Common myeloid progenitor, CD34-positive (primary cell): ENCODE results near the gene FOXJ3.

Source experiments
- CTCF ChIA-PET: fragments of 350-600 bp; sonication (Branson Sonifier 250); formaldehyde crosslinking; loops from one replicate; lab custom pipeline; 2021; ENCODE audit warnings: antibody characterized with exemption; lab: Charles Lee
- POLR2A ChIA-PET: fragments of 350-600 bp; sonication (Branson Sonifier 250); formaldehyde crosslinking; loops from one replicate; lab custom pipeline; 2021; ENCODE audit warnings: antibody characterized with exemption; lab: Charles Lee
- DNase-seq, 3 donors: peaks; one replicate each; pipeline versions ENCODE4 v3.0.0 to v3.0.0-alpha.2; 2013
- H3K27ac ChIP-seq, 2 experiments: 1 replicate in 1 of 2; 2 replicates in 1 of 2; pipeline ENCODE4 v1.7.0; 2013; ENCODE audit warnings: inconsistent platforms in 2 of 2, low read length in 2 of 2, mild to moderate bottlenecking in 2 of 2, low read depth in 1 of 2, moderate library complexity in 1 of 2; ENCODE audit not compliant: severe bottlenecking in 2 of 2, insufficient read depth in 1 of 2, poor library complexity in 1 of 2
- H3K27me3 ChIP-seq, 5 experiments: replicated peaks in 2 of 5; 1 replicate in 3 of 5; 2 replicates in 2 of 5; pipeline versions ENCODE4 v1.6.1 to v1.7.0; 2013; ENCODE audit warnings: low read length in 4 of 5, mild to moderate bottlenecking in 2 of 5, moderate library complexity in 2 of 5, inconsistent platforms in 1 of 5; ENCODE audit not compliant: insufficient read depth in 5 of 5, control insufficient read depth in 4 of 5
- H3K36me3 ChIP-seq, 4 experiments: 1 replicate in 2 of 4; 2 replicates in 2 of 4; pipeline versions ENCODE4 v1.6.1 to v1.7.0; 2013; ENCODE audit warnings: low read length in 3 of 4, control low read depth in 1 of 4, mild to moderate bottlenecking in 1 of 4; ENCODE audit not compliant: control insufficient read depth in 4 of 4, insufficient read depth in 4 of 4
- H3K4me1 ChIP-seq, 4 experiments: 1 replicate in 3 of 4; 2 replicates in 1 of 4; pipeline versions ENCODE4 v1.6.1 to v1.7.1; 2013; ENCODE audit warnings: low read length in 3 of 4, mild to moderate bottlenecking in 3 of 4, control low read depth in 1 of 4, inconsistent platforms in 1 of 4, moderate library complexity in 1 of 4; ENCODE audit not compliant: control insufficient read depth in 4 of 4, insufficient read depth in 4 of 4; ENCODE audit errors: control extremely low read depth in 1 of 4
- H3K4me3 ChIP-seq, 7 experiments: 1 replicate in 4 of 7; 2 replicates in 3 of 7; pipeline versions ENCODE4 v1.5.1 to v1.7.0; 2013; ENCODE audit warnings: mild to moderate bottlenecking in 7 of 7, low read length in 6 of 7, moderate library complexity in 6 of 7, inconsistent platforms in 2 of 7, low read depth in 2 of 7, control low read depth in 1 of 7; ENCODE audit not compliant: insufficient read depth in 4 of 7, control insufficient read depth in 1 of 7; ENCODE audit errors: extremely low read depth in 1 of 7
- H3K9me3 ChIP-seq, 5 experiments: 1 replicate in 4 of 5; 2 replicates in 1 of 5; pipeline versions ENCODE4 v1.6.1 to v1.7.1; 2013; ENCODE audit warnings: low read length in 4 of 5, mild to moderate bottlenecking in 2 of 5, inconsistent platforms in 1 of 5, low read depth in 1 of 5, moderate library complexity in 1 of 5; ENCODE audit not compliant: control insufficient read depth in 4 of 5, insufficient read depth in 2 of 5; ENCODE audit errors: control extremely low read depth in 1 of 5
- WGBS: methylation state at CpG from one replicate; pipeline ENCODE4 v1.1.5; 2013; ENCODE audit not compliant: insufficient coverage; 5-methylcytosine and 5-hydroxymethylcytosine counted together

FOXJ3 gene

DNA sequence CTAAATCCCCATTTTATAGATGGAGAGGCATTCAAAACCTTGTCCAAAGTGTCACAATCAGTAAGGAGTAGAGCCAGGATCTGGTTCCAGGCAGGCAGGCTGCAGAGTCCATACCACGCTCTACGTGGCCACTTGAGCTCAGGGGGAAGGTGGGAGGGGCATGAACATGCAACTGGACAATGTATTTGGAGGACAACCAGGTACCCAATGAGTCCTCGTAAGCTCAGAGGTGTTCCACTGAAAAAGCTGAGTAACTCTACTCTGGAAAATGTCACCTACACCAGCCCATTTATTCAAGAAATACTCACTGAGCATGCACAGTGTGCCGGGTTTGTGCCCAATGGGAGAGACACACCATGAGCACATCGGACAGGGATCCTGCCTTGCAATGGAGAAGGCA, 193.1 kb downstream of the FOXJ3 start:
- CTCF ChIA-PET = interaction anchor here (0.8 to 1.3 kb wide), 3 partner anchors 9 to 569 kb away, joined by 3 read pairs; no protein-coding TSS in a partner anchor

DNA sequence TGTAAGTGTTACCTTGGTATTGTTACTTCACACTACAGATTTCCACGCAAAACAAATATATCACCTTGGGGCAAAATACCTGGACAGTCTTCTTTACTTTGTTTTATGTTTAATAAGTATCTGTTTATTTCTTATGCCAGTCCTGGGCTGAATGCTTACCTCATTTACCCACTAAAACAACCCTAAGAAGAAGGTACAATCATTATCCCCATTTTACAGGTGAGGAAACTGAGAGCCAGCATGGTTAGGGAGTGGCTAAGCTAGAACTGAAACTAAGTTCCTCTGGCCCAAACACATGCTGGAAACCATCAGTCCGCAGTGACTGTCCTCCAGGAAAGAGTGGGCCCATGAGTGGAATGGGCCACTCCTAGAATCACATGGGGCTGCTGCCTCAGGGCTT, 194.8 kb downstream of the FOXJ3 start:
- DNase-seq = no peak
- 100% methylated on average over 1 of the region's 2 CpGs for WGBS
- H3K4me1 ChIP-seq = peaks cover 2 to 28% (median 27%) of the 10 kb centered on the region in 4 experiments
- ChIA-PET POLR2A (no interaction called here), CTCF (no interaction called here)
- H3K36me3 ChIP-seq = no peaks in the 10 kb centered on the region
- H3K9me3 ChIP-seq = no peaks in the 10 kb centered on the region
- no peak overlapping the region for H3K27ac ChIP-seq
- H3K4me3 ChIP-seq = no peak overlapping the region
- H3K27me3 ChIP-seq = no peaks in the 10 kb centered on the region

More for the DNA sequence above, 193.1 kb downstream of the FOXJ3 start:
- peaks cover 2 to 42% (median 40%) of the 10 kb centered on the region in 4 experiments for H3K4me1 ChIP-seq
- H3K9me3 ChIP-seq = no peaks in the 10 kb centered on the region
- H3K36me3 ChIP-seq = no peaks in the 10 kb centered on the region
- DNase-seq = no peak
- no peak overlapping the region for H3K27ac ChIP-seq
- no peak overlapping the region for H3K4me3 ChIP-seq
- H3K27me3 ChIP-seq = no peaks in the 10 kb centered on the region
- WGBS = 100% methylated on average over 5 of the region's 5 CpGs
- POLR2A ChIA-PET = no interaction called here

DNA sequence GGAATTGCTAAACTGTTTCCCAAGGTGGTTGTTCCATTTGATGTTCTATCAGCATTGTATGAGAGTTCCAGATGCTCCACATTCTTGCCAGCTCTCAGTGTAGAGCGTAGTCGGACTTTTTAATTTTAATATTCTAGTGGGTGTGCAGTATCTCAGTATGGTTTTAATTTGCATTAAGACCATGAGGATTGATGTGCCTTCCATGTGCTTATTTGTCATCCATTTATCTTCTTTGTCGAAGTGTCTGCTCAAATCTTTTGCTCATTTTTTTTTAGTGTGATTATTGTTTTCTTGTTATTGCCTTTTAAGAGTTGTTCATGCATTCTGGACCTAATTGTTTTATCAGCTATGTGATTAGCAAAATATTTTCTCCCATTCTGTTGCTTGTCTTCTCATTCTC, 195.6 kb downstream of the FOXJ3 start:
- ChIA-PET CTCF (no interaction called here), POLR2A (no interaction called here)
- H3K27me3 ChIP-seq = no peaks in the 10 kb centered on the region
- no peak overlapping the region for H3K4me3 ChIP-seq
- H3K9me3 ChIP-seq = no peaks in the 10 kb centered on the region
- WGBS = 100% methylated on average over 2 of the region's 3 CpGs
- H3K4me1 ChIP-seq = peaks cover 2 to 20% (median 20%) of the 10 kb centered on the region in 4 experiments
- no peaks in the 10 kb centered on the region for H3K36me3 ChIP-seq
- H3K27ac ChIP-seq = no peak overlapping the region
- no peak for DNase-seq

DNA sequence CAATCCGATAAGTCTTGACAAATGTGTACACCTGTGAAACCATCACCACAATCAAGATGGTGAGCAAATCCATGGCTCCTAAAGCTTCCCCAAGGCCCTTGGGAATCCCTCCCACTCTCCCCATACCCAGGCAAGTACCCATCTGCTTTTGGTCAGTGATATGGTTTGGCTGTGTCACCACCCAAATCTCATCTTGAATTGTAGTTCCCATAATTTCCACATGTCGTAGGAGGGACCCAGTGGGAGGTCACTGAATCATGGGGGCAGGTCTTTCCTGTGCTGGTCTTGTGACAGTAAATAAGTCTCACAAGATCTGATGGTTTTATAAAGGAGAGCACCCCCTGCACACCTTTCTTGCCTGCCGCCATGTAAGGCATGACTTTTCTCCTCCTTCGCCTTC, 196.4 kb downstream of the FOXJ3 start:
- CTCF ChIA-PET = interaction anchor here (0.9 kb wide), 1 partner anchor 13 kb away, joined by 4 read pairs; no protein-coding TSS in a partner anchor

DNA sequence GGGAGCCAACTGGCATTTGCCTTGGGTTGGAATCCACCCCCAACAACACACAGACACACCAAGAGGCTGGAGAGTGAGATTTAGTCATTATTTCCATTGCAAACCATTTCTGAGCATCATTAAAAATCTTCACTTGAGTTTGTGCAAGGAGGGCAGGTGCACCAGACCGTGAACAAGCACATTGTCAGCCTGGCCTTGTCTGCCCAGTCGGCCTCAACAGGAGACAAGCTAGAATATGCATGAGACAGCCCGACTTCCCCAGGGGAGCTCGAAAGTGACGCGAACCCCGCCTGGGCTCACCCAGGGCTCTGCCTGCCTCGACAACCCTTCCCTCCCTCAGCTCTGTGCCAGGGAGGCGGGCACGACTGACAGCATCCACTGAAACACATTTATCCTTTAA, 197.3 kb downstream of the FOXJ3 start:
- H3K27ac ChIP-seq = no peak overlapping the region
- no peak for DNase-seq
- H3K4me1 ChIP-seq = peaks cover 0 to 7% (median 4%) of the 10 kb centered on the region in 4 experiments
- ChIA-PET POLR2A (no interaction called here), CTCF (interaction anchor here (0.9 kb wide), 2 partner anchors 13 to 28 kb away, joined by 3 to 4 read pairs; no protein-coding TSS in a partner anchor)
- WGBS = 100% methylated on average over 8 of the region's 10 CpGs
- no peaks in the 10 kb centered on the region for H3K27me3 ChIP-seq
- no peaks in the 10 kb centered on the region for H3K9me3 ChIP-seq
- H3K36me3 ChIP-seq = no peaks in the 10 kb centered on the region
- H3K4me3 ChIP-seq = no peak overlapping the region

More for the DNA sequence above, 196.4 kb downstream of the FOXJ3 start:
- H3K36me3 ChIP-seq = no peaks in the 10 kb centered on the region
- POLR2A ChIA-PET = no interaction called here
- 92% methylated on average over 2 of the region's 4 CpGs for WGBS
- no peaks in the 10 kb centered on the region for H3K9me3 ChIP-seq
- no peaks in the 10 kb centered on the region for H3K27me3 ChIP-seq
- H3K27ac ChIP-seq = no peak overlapping the region
- peaks cover 2 to 15% (median 12%) of the 10 kb centered on the region in 4 experiments for H3K4me1 ChIP-seq
- DNase-seq = no peak
- H3K4me3 ChIP-seq = no peak overlapping the region

DNA sequence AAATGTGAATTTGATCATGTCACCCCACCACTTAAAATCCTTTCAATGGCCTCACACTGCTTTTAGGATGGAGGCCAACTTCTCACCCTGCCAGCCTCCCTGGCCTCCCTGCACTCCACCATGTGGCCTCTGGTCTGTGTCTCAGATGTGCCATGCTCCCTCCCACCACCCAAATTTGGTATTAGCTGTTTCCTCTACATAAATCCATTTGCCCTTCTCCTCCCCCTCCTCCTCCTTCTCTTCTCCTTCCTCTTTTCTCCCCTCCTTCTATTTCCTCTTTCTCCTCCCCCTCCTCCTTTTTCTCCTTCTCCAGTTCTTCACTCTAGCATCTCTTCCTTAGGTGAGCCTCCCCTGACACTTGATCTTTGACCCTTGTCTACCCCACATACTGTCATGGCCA, 198.6 kb downstream of the FOXJ3 start:
- POLR2A ChIA-PET = no interaction called here
- no peak overlapping the region for H3K4me3 ChIP-seq
- DNase-seq = peak in 2 of 3 donors; percentile 72 to 76
- no peaks in the 10 kb centered on the region for H3K27me3 ChIP-seq
- CTCF ChIA-PET = no interaction called here
- no peaks in the 10 kb centered on the region for H3K9me3 ChIP-seq
- H3K36me3 ChIP-seq = no peaks in the 10 kb centered on the region
- peaks cover 0 to 6% (median 2%) of the 10 kb centered on the region in 4 experiments for H3K4me1 ChIP-seq
- H3K27ac ChIP-seq = no peak overlapping the region

DNA sequence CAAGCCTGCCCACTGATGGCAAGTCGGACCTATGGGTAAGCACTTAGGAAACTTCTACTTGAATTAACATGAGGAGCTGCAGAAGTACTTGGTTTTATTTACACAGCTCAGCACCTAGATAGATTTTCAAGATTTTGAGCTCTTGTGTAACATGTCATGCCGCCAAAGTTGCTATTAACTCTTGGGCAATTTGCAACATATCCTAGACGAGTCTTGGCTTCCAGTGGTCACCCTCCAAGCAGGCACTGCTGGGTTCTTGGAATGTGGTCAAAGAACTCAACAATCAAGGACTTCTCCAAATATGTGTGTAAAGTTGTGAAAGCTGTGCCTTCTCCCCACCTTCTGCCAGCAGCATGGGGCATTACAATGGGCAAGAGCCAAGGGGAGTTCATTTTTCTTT, 199.6 kb downstream of the FOXJ3 start:
- no peak for DNase-seq
- ChIA-PET POLR2A (no interaction called here), CTCF (interaction anchor here (0.9 to 1.6 kb wide), 2 partner anchors 18 to 23 kb away, joined by 3 read pairs; partner anchors contain the start of gene GUCA2B)
- no peaks in the 10 kb centered on the region for H3K36me3 ChIP-seq
- no peaks in the 10 kb centered on the region for H3K27me3 ChIP-seq
- 95% methylated on average over 3 of the region's 3 CpGs for WGBS
- no peak overlapping the region for H3K4me3 ChIP-seq
- no peaks in the 10 kb centered on the region for H3K9me3 ChIP-seq
- H3K4me1 ChIP-seq = peaks cover 0 to 6% (median 2%) of the 10 kb centered on the region in 4 experiments
- no peak overlapping the region for H3K27ac ChIP-seq
